H9 (cell line): Measurements from ENCODE around the gene ATRNL1. TPM values are rescaled to one million over a fixed set of nuclear protein-coding genes. Genes with fewer than 3 reads are reported as not detected.

ENCODE experiments used
- DNase-seq: peaks from one replicate; pipeline ENCODE4 v3.0.0-alpha.2; 2017
- H2AFZ ChIP-seq: one replicate; pipeline ENCODE4 v1.6.1; 2013; ENCODE audit warnings: mild to moderate bottlenecking, low read length, control low read depth, moderate library complexity
- H2AK5ac ChIP-seq: 2 replicates; pipeline ENCODE4 v1.6.1; 2013; ENCODE audit warnings: low read length, control low read depth, mixed read lengths; ENCODE audit not compliant: insufficient read length
- H2BK120ac ChIP-seq: one replicate; pipeline ENCODE4 v1.6.1; 2013; ENCODE audit warnings: low read depth, mild to moderate bottlenecking, low read length, control low read depth, inconsistent platforms; ENCODE audit not compliant: poor library complexity, severe bottlenecking
- H2BK12ac ChIP-seq: 2 replicates; pipeline ENCODE4 v1.6.1; 2013; ENCODE audit warnings: low read length, control low read depth, mixed read lengths, low read depth; ENCODE audit not compliant: insufficient read length
- H2BK15ac ChIP-seq: 2 replicates; pipeline ENCODE4 v1.6.1; 2013; ENCODE audit warnings: low read depth, low read length, control low read depth
- H2BK20ac ChIP-seq: one replicate; pipeline ENCODE4 v1.6.1; 2013; ENCODE audit warnings: low read depth, mild to moderate bottlenecking, low read length, control low read depth, inconsistent platforms; ENCODE audit not compliant: poor library complexity, severe bottlenecking
- H2BK5ac ChIP-seq: 2 replicates; pipeline ENCODE4 v1.6.1; 2013; ENCODE audit warnings: low read length, control low read depth, mixed read lengths; ENCODE audit not compliant: insufficient read length
- H3K14ac ChIP-seq: 2 replicates; pipeline ENCODE4 v1.6.1; 2013; ENCODE audit warnings: low read length, control low read depth; ENCODE audit not compliant: insufficient read depth
- H3K18ac ChIP-seq: 2 replicates; pipeline ENCODE4 v1.6.1; 2013; ENCODE audit warnings: low read depth, mild to moderate bottlenecking, mixed read lengths, low read length, control low read depth; ENCODE audit not compliant: insufficient read length
- H3K23ac ChIP-seq: 2 replicates; pipeline ENCODE4 v1.6.1; 2013; ENCODE audit warnings: low read length, control low read depth, mixed read lengths, low read depth; ENCODE audit not compliant: insufficient read length
- H3K23me2 ChIP-seq: 2 replicates; pipeline ENCODE4 v1.6.1; 2013; ENCODE audit warnings: low read depth, mild to moderate bottlenecking, mixed read lengths, low read length, control low read depth; ENCODE audit not compliant: insufficient read length, poor library complexity, severe bottlenecking
- H3K27ac ChIP-seq: 2 replicates; pipeline ENCODE4 v1.5.1; 2013; ENCODE audit warnings: low read length, control low read depth, mixed read lengths, low read depth; ENCODE audit not compliant: insufficient read length
- H3K27me3 ChIP-seq: 2 replicates; pipeline ENCODE4 v1.6.1; 2013; ENCODE audit warnings: low read length, control low read depth, inconsistent platforms; ENCODE audit not compliant: insufficient read depth
- H3K4ac ChIP-seq: 2 replicates; pipeline ENCODE4 v1.6.1; 2013; ENCODE audit warnings: low read depth, mild to moderate bottlenecking, control low read depth, inconsistent platforms, low read length, moderate library complexity
- H3K4me1 ChIP-seq: 2 replicates; pipeline ENCODE4 v1.6.1; 2013; ENCODE audit warnings: low read length, control low read depth, inconsistent platforms; ENCODE audit not compliant: insufficient read depth
- H3K4me2 ChIP-seq: 2 replicates; pipeline ENCODE4 v1.6.1; 2013; ENCODE audit warnings: low read length, control low read depth, mixed read lengths; ENCODE audit not compliant: insufficient read length, insufficient read depth
- H3K56ac ChIP-seq: 2 replicates; pipeline ENCODE4 v1.6.1; 2013; ENCODE audit warnings: low read depth, mild to moderate bottlenecking, mixed read lengths, low read length, control low read depth; ENCODE audit not compliant: insufficient read length
- H3K79me1 ChIP-seq: 2 replicates; pipeline ENCODE4 v1.6.1; 2013; ENCODE audit warnings: low read depth, mild to moderate bottlenecking, moderate library complexity, low read length, control low read depth, inconsistent platforms; ENCODE audit not compliant: insufficient read depth, poor library complexity, severe bottlenecking
- H3K79me2 ChIP-seq: 2 replicates; pipeline ENCODE4 v1.6.1; 2013; ENCODE audit warnings: low read length, control low read depth, inconsistent platforms; ENCODE audit not compliant: insufficient read depth
- H3K9ac ChIP-seq: 2 replicates; pipeline ENCODE4 v1.6.1; 2013; ENCODE audit warnings: low read length, control low read depth, mixed read lengths; ENCODE audit not compliant: insufficient read length; ENCODE audit errors: extremely low read depth
- H3K9me3 ChIP-seq: one replicate; pipeline ENCODE4 v1.6.1; 2013; ENCODE audit warnings: low read depth, low read length, inconsistent platforms; ENCODE audit not compliant: control insufficient read depth
- H3T11ph ChIP-seq: one replicate; pipeline ENCODE4 v1.6.1; 2013; ENCODE audit warnings: mild to moderate bottlenecking, low read length, control low read depth, inconsistent platforms
- H4K20me1 ChIP-seq: one replicate; pipeline ENCODE4 v1.6.1; 2013; ENCODE audit not compliant: control insufficient read depth, insufficient read length, insufficient read depth
- H4K5ac ChIP-seq: 2 replicates; pipeline ENCODE4 v1.6.1; 2013; ENCODE audit warnings: low read depth, mild to moderate bottlenecking, mixed read lengths, low read length, control low read depth; ENCODE audit not compliant: insufficient read length
- H4K8ac ChIP-seq: replicated peaks from 2 replicates; pipeline ENCODE4 v1.6.1; 2013; ENCODE audit warnings: low read length, control low read depth, mixed read lengths, low read depth; ENCODE audit not compliant: insufficient read length
- H4K91ac ChIP-seq: 2 replicates; pipeline ENCODE4 v1.6.1; 2013; ENCODE audit warnings: low read depth, mild to moderate bottlenecking, moderate library complexity, mixed read lengths, low read length, control low read depth; ENCODE audit not compliant: insufficient read length
- H3K27ac Mint-ChIP-seq, 3 experiments: 2 replicates in 2 of 3; 3 replicates in 1 of 3; pipeline ENCODE4 v1.8.0; 2020 to 2021; ENCODE audit warnings: mixed read lengths in 3 of 3, mild to moderate bottlenecking in 1 of 3, moderate library complexity in 1 of 3
- H3K27me3 Mint-ChIP-seq: 2 replicates; pipeline ENCODE4 v1.8.0; 2021; ENCODE audit warnings: low read depth, mild to moderate bottlenecking, moderate library complexity, mixed read lengths
- H3K36me3 Mint-ChIP-seq, 3 experiments: 2 replicates in 2 of 3; 3 replicates in 1 of 3; pipeline ENCODE4 v1.8.0; 2020 to 2021; ENCODE audit warnings: low read depth in 3 of 3, mixed read lengths in 3 of 3; ENCODE audit not compliant: insufficient read depth in 1 of 3
- H3K4me1 Mint-ChIP-seq, 2 experiments: 2 replicates each; pipeline ENCODE4 v1.8.0; 2020; ENCODE audit warnings: mixed read lengths in 2 of 2
- H3K4me3 Mint-ChIP-seq, 2 experiments: 2 replicates in 1 of 2; 3 replicates in 1 of 2; pipeline ENCODE4 v1.8.0; 2020 to 2021; ENCODE audit warnings: mild to moderate bottlenecking in 2 of 2, mixed read lengths in 2 of 2, moderate library complexity in 1 of 2
- H3K9me3 Mint-ChIP-seq, 2 experiments: 2 replicates in 1 of 2; 3 replicates in 1 of 2; pipeline ENCODE4 v1.8.0; 2020; ENCODE audit warnings: mild to moderate bottlenecking in 2 of 2, mixed read lengths in 2 of 2, moderate library complexity in 1 of 2
- WGBS: extraction: QIAGEN DNeasy Blood & Tissue Kit; methylation state at CpG from one replicate; pipeline ENCODE4 v1.1.7; 2013; ENCODE audit warnings: missing lambda C conversion rate, low lambda C conversion rate, mixed read lengths; ENCODE audit not compliant: insufficient read length; ENCODE audit errors: extremely low coverage; 5-methylcytosine and 5-hydroxymethylcytosine counted together
- total RNA-seq: library from RNA; stranded (reverse); gene quantifications from 2 replicates; pipeline ENCODE4 v1.2.1, GENCODE V29; 2021
- TF ChIP-seq, protein P1 (sequence below): fragments of 200-600 bp; sonication (generic); conservative IDR thresholded peaks from 3 replicates; pipeline ENCODE4 v1.8.0; 2021; ENCODE audit warnings: antibody characterized with exemption, mild to moderate bottlenecking

ATRNL1 gene
- total RNA-seq, 1 experiment from 2014 or later, result 9.2 TPM

DNA sequence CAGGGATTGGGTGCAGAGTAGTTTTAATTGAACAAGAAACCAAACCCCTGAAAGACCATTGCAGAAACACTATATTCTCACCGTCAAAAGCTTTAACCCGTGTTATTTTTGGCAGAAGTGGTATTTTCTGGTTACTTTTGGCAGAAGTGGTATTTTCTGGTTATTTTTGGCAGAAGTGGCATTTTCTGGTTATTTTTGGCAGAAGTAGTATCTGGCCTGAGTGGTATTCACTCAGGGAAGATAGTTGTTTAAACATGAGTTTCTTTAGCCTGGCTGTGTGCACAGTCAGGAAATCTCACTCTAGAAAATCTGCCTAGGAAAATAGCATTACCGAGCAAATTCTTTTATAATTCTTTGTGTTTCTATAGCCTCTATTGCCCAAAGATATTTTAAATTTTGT, 857.2 kb downstream of the ATRNL1 start:
- Histone ChIP-seq H2BK15ac (no peak overlapping the region), H3K23ac (no peak overlapping the region), H3K4me2 (no peak overlapping the region), H2BK12ac (no peak overlapping the region), H3K56ac (no peak overlapping the region), H3K18ac (no peak overlapping the region), H3K4ac (no peak overlapping the region), H3K9me3 (no peaks in the 10 kb centered on the region), H3K14ac (no peak overlapping the region), H4K20me1 (no peaks in the 10 kb centered on the region), H4K91ac (no peak overlapping the region), H4K8ac (no peak overlapping the region), H3K9ac (no peak overlapping the region), H3K23me2 (no peaks in the 10 kb centered on the region), H3K27me3 (no peaks in the 10 kb centered on the region), H3K79me1 (no peaks in the 10 kb centered on the region), H3K27ac (no peak overlapping the region), H2AK5ac (no peak overlapping the region), H2BK20ac (no peak overlapping the region), H3T11ph (no peak overlapping the region), H2BK5ac (no peak overlapping the region), H4K5ac (no peak overlapping the region), H2BK120ac (no peak overlapping the region), H3K79me2 (no peaks in the 10 kb centered on the region), H3K4me1 (no peaks in the 10 kb centered on the region), H2AFZ (no peak overlapping the region)
- Mint-ChIP-seq H3K27me3 (no peaks in the 10 kb centered on the region), H3K9me3 (no peaks in the 10 kb centered on the region), H3K36me3 (no peaks in the 10 kb centered on the region), H3K4me3 (no peak overlapping the region), H3K4me1 (peaks cover 18 to 24% of the 10 kb centered on the region in 2 experiments), H3K27ac (no peak overlapping the region)
- WGBS, result no CpG with 5 or more reads among the region's 3 CpGs
- TF ChIP-seq, protein P1, sequence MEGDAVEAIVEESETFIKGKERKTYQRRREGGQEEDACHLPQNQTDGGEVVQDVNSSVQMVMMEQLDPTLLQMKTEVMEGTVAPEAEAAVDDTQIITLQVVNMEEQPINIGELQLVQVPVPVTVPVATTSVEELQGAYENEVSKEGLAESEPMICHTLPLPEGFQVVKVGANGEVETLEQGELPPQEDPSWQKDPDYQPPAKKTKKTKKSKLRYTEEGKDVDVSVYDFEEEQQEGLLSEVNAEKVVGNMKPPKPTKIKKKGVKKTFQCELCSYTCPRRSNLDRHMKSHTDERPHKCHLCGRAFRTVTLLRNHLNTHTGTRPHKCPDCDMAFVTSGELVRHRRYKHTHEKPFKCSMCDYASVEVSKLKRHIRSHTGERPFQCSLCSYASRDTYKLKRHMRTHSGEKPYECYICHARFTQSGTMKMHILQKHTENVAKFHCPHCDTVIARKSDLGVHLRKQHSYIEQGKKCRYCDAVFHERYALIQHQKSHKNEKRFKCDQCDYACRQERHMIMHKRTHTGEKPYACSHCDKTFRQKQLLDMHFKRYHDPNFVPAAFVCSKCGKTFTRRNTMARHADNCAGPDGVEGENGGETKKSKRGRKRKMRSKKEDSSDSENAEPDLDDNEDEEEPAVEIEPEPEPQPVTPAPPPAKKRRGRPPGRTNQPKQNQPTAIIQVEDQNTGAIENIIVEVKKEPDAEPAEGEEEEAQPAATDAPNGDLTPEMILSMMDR, result no peak
- no peak for DNase-seq
